SK-N-SH (cell line): ENCODE data around the gene OR10G7.

Experiments
- CTCF ChIP-seq: fragments of 200-600 bp; sonication (generic); IDR thresholded peaks from 2 replicates; pipeline ENCODE4 v1.6.1; 2017; ENCODE audit warnings: antibody characterized with exemption, mild to moderate bottlenecking, moderate library complexity
- EZH2phosphoT487 ChIP-seq: fragments of 200-600 bp; sonication (generic); IDR thresholded peaks from 2 replicates; pipeline ENCODE4 v1.6.1; 2017; ENCODE audit warnings: low read depth, mixed run types, mild to moderate bottlenecking, antibody characterized with exemption, moderate library complexity, borderline replicate concordance
- POLR2AphosphoS5 ChIP-seq: IDR thresholded peaks from 2 replicates; pipeline ENCODE4 v1.6.1; 2012; ENCODE audit warnings: low read depth, low read length
- RAD21 ChIP-seq: IDR thresholded peaks from 2 replicates; pipeline ENCODE4 v1.6.1; 2012; ENCODE audit warnings: mild to moderate bottlenecking, low read length
- YY1 ChIP-seq: IDR thresholded peaks from 2 replicates; pipeline ENCODE4 v1.4.0; 2012; ENCODE audit warnings: low read depth, mild to moderate bottlenecking

GRCh38 chr11:124085997-124086846 lies 45.1 kb upstream of the OR10G7 start:
- TF ChIP-seq EZH2phosphoT487 (no peak), CTCF (no peak), RAD21 (no peak), YY1 (no peak), POLR2AphosphoS5 (no peak)
